Measurements from ENCODE around the gene PCBD1. TPM values are rescaled to one million over a fixed set of nuclear protein-coding genes. Genes with fewer than 3 reads are reported as not detected.
A peak's percentile ranks its signal among the peaks of the same experiment; 100 is the strongest.

PCBD1 gene
- total RNA-seq, 1 experiment from 2014 or later = 52.4 TPM

DNA sequence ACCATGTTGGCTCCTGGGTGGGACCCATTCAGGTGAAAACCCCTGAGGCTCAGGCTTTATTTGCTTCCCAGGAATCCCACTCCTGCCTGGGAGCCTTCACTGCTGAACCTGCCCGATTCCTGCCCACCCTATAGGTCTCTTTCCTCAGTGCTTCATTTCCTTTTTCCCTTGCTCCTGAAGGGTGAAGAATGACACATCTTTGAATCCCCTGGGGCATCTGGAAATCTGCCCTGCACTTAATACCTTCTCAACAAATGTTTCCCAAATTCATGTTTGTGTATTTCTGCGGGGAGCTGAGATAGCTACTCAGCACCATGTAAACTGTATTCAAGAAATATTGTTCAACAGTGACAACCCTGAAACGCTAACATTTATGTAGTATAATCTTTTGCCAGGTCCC lies 10.3 kb upstream of the PCBD1 start:
- peak; percentile 57 for DNase-seq (ENCODE audit: unreplicated experiment)
- intact Hi-C loops (cut with micrococcal nuclease) = no loop called here
- no peaks in the 10 kb centered on the region for H3K4me1 Mint-ChIP-seq (ENCODE audit: insufficient read depth, unreplicated experiment)
- H3K27me3 Mint-ChIP-seq (ENCODE audit: insufficient read depth, unreplicated experiment) = peaks cover 9% of the 10 kb centered on the region
- H3K27ac Mint-ChIP-seq (ENCODE audit: low read depth, unreplicated experiment) = peak overlapping the region; percentile 75
- H3K36me3 Mint-ChIP-seq (ENCODE audit: insufficient read depth, unreplicated experiment) = no peaks in the 10 kb centered on the region
- ChIA-PET POLR2A (no interaction called here), CTCF (interaction anchor here (0.8 to 1.4 kb wide), 2 partner anchors 10 to 349 kb away, joined by 3 to 4 read pairs; no protein-coding TSS in a partner anchor)
- peaks cover 6% of the 10 kb centered on the region for H3K9me3 Mint-ChIP-seq (ENCODE audit: unreplicated experiment)
- TF ChIP-seq, protein P1, sequence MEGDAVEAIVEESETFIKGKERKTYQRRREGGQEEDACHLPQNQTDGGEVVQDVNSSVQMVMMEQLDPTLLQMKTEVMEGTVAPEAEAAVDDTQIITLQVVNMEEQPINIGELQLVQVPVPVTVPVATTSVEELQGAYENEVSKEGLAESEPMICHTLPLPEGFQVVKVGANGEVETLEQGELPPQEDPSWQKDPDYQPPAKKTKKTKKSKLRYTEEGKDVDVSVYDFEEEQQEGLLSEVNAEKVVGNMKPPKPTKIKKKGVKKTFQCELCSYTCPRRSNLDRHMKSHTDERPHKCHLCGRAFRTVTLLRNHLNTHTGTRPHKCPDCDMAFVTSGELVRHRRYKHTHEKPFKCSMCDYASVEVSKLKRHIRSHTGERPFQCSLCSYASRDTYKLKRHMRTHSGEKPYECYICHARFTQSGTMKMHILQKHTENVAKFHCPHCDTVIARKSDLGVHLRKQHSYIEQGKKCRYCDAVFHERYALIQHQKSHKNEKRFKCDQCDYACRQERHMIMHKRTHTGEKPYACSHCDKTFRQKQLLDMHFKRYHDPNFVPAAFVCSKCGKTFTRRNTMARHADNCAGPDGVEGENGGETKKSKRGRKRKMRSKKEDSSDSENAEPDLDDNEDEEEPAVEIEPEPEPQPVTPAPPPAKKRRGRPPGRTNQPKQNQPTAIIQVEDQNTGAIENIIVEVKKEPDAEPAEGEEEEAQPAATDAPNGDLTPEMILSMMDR (IDR thresholded peaks at IDR 0.05; ENCODE audit: unreplicated experiment) = no peak
- BruUV-seq (replicated peaks) = no TSS peak
- H3K4me3 Mint-ChIP-seq (ENCODE audit: unreplicated experiment) = no peak overlapping the region

DNA sequence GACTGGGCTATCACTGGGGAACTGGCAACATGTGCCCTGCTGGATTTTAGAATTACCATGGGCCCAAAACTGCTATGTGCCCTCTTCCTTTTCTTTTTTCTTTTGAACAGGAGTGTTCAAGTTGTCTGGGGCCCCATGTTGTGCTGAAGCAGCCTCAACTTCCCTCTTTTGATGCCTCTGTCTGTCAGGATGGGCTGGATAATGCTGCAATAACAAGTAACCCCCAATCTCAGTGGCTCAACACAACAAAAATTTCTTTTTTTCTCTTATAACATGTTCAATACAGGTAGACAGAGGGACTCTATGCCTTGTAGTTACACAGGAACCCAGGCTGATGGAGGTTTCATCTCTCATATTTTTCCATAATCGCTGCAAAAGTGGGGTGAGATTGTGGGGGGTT lies 8.2 kb upstream of the PCBD1 start:
- Mint-ChIP-seq H3K36me3 (ENCODE audit: insufficient read depth, unreplicated experiment) (no peaks in the 10 kb centered on the region), H3K9me3 (ENCODE audit: unreplicated experiment) (peaks cover 6% of the 10 kb centered on the region), H3K27me3 (ENCODE audit: insufficient read depth, unreplicated experiment) (no peaks in the 10 kb centered on the region), H3K27ac (ENCODE audit: low read depth, unreplicated experiment) (no peak overlapping the region), H3K4me1 (ENCODE audit: insufficient read depth, unreplicated experiment) (peaks cover 2% of the 10 kb centered on the region), H3K4me3 (ENCODE audit: unreplicated experiment) (no peak overlapping the region)
- POLR2A ChIA-PET = no interaction called here
- intact Hi-C loops (cut with micrococcal nuclease) = no loop called here
- no peak for DNase-seq (ENCODE audit: unreplicated experiment)
- CTCF ChIA-PET = interaction anchor here (0.5 kb wide), 1 partner anchor 442 kb away, joined by 3 read pairs; no protein-coding TSS in a partner anchor
- TF ChIP-seq, protein P1 (IDR thresholded peaks at IDR 0.05; ENCODE audit: unreplicated experiment) = no peak
- BruUV-seq (replicated peaks) = no TSS peak

DNA sequence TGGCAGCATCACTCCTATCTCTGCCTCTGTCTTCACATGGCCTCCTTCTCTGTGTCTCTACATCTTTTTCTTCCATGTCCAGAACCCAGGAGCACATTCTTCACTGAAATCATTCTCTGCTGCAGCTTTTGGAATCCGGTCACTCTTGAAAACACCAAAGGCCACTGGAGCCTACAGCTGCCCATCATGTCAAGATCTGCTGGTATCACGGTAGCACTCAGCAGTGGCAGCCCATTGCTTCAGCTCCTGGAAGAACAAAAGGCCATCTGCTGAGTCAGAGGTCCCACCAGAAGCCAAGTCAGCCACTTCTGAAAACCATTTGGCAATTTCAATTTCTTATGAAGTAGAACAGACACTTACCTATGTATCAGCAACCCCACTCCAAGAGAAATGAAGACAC lies 6.1 kb upstream of the PCBD1 start:
- POLR2A ChIA-PET = no interaction called here
- H3K4me3 Mint-ChIP-seq (ENCODE audit: unreplicated experiment) = no peak overlapping the region
- intact Hi-C loops (cut with micrococcal nuclease) = no loop called here
- CTCF ChIA-PET = interaction anchor here (0.6 to 2.4 kb wide), 2 partner anchors 9 to 1746 kb away, joined by 3 to 20 read pairs; no protein-coding TSS in a partner anchor
- no TSS peak for BruUV-seq (replicated peaks)
- no peak overlapping the region for H3K27ac Mint-ChIP-seq (ENCODE audit: low read depth, unreplicated experiment)
- peaks cover 7% of the 10 kb centered on the region for H3K4me1 Mint-ChIP-seq (ENCODE audit: insufficient read depth, unreplicated experiment)
- peaks cover 6% of the 10 kb centered on the region for H3K9me3 Mint-ChIP-seq (ENCODE audit: unreplicated experiment)
- TF ChIP-seq, protein P1 (IDR thresholded peaks at IDR 0.05; ENCODE audit: unreplicated experiment) = no peak
- H3K27me3 Mint-ChIP-seq (ENCODE audit: insufficient read depth, unreplicated experiment) = no peaks in the 10 kb centered on the region
- H3K36me3 Mint-ChIP-seq (ENCODE audit: insufficient read depth, unreplicated experiment) = no peaks in the 10 kb centered on the region
- no peak for DNase-seq (ENCODE audit: unreplicated experiment)

DNA sequence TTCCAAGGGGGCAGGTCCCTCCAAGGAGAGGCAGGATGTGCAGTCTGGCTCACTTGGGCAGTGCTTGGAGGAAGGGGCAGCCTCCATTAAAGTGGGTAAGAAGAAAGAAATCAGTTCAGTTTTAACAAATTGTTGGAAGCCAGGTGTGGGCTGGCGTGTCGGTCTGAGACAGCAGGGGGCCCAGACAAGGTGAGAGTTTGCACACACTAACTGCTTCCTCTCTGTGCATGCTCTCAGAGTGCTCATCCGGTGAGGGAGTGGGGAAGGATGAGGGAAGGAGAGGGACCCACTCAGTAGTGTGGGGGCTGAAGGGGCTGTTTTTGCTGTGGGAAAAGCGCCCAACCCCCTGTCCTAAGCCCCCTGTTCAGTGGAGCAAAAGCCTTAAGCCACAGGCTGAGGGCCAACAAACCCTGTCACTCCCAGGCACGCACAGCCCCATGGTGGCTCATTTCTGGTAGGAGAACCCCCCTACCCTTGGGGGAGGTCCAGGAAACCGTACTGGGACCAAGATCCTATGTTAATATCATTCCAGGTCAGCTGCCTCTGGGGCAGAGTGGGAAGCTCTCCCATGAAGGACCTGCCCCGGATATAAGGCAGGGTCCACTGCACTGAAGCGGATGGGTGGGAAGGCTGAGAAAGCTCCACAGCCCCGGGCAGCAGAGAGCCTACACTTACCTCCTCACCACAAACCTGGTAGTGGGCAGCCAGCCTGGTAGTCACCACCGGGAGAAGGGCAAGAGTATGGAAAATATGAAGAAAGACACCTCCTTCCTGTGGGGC lies 5.1 kb upstream of the PCBD1 start:
- Mint-ChIP-seq H3K27ac (ENCODE audit: low read depth, unreplicated experiment) (no peak overlapping the region), H3K9me3 (ENCODE audit: unreplicated experiment) (peaks cover 6% of the 10 kb centered on the region), H3K27me3 (ENCODE audit: insufficient read depth, unreplicated experiment) (no peaks in the 10 kb centered on the region), H3K4me1 (ENCODE audit: insufficient read depth, unreplicated experiment) (peaks cover 7% of the 10 kb centered on the region), H3K36me3 (ENCODE audit: insufficient read depth, unreplicated experiment) (no peaks in the 10 kb centered on the region), H3K4me3 (ENCODE audit: unreplicated experiment) (no peak overlapping the region)
- POLR2A ChIA-PET = no interaction called here
- no TSS peak for BruUV-seq (replicated peaks)
- intact Hi-C loops (cut with micrococcal nuclease) = no loop called here
- CTCF ChIA-PET = interaction anchor here (2.4 kb wide), 1 partner anchor 10 kb away, joined by 20 read pairs; no protein-coding TSS in a partner anchor
- DNase-seq (ENCODE audit: unreplicated experiment) = no peak
- TF ChIP-seq, protein P1 (IDR thresholded peaks at IDR 0.05; ENCODE audit: unreplicated experiment) = no peak

Measured in MCF 10A (cell line).